SK-N-SH treated with all-trans-retinoic acid at 6 μM for 48 hours (cell line): ENCODE measurements around the gene MTFP1.

Source experiments
- ARNTL ChIP-seq: fragments of 450-650 bp; formaldehyde crosslinking; IDR thresholded peaks from 2 replicates; pipeline ENCODE4 v1.5.0; 2020; ENCODE audit warnings: low read depth, mild to moderate bottlenecking, moderate library complexity, borderline replicate concordance
- BACH2 ChIP-seq: fragments of 250-450 bp; sonication (Bioruptor Pico); IDR thresholded peaks from 2 replicates; pipeline ENCODE4 v1.9.0; 2021; ENCODE audit warnings: mild to moderate bottlenecking, borderline replicate concordance
- CREB5 ChIP-seq: fragments of 250-450 bp; sonication (Bioruptor Pico); IDR thresholded peaks from 2 replicates; pipeline ENCODE4 v1.5.1; 2020; ENCODE audit warnings: low read depth, mild to moderate bottlenecking, moderate library complexity
- CSDC2 ChIP-seq: fragments of 250-450 bp; sonication (Bioruptor Pico); IDR thresholded peaks from 2 replicates; pipeline ENCODE4 v1.5.0; 2020; ENCODE audit warnings: mild to moderate bottlenecking, moderate library complexity
- GLIS3 ChIP-seq: fragments of 250-450 bp; sonication (Bioruptor Pico); IDR thresholded peaks from 2 replicates; pipeline ENCODE4 v1.5.0; 2020; ENCODE audit warnings: mild to moderate bottlenecking, moderate library complexity
- PATZ1 ChIP-seq: fragments of 250-450 bp; sonication (Bioruptor Pico); IDR thresholded peaks from 2 replicates; pipeline ENCODE4 v1.8.0; 2020; ENCODE audit warnings: mild to moderate bottlenecking, moderate library complexity, borderline replicate concordance
- POU6F1 ChIP-seq: fragments of 250-450 bp; sonication (Bioruptor Pico); IDR thresholded peaks from 2 replicates; pipeline ENCODE4 v1.8.0; 2021; ENCODE audit warnings: low read depth, mild to moderate bottlenecking, moderate library complexity, borderline replicate concordance
- RARB ChIP-seq: fragments of 250-450 bp; sonication (Bioruptor Pico); IDR thresholded peaks from 2 replicates; pipeline ENCODE4 v1.8.0; 2021; ENCODE audit warnings: mild to moderate bottlenecking, moderate library complexity
- TOX ChIP-seq: fragments of 250-450 bp; sonication (Bioruptor Pico); IDR thresholded peaks from 2 replicates; pipeline ENCODE4 v1.8.0; 2021; ENCODE audit warnings: mild to moderate bottlenecking, moderate library complexity, borderline replicate concordance
- TSHZ2 ChIP-seq: fragments of 250-450 bp; sonication (Bioruptor Pico); IDR thresholded peaks from 2 replicates; pipeline ENCODE4 v1.5.0; 2020; ENCODE audit warnings: mild to moderate bottlenecking, moderate library complexity
- ZFP3 ChIP-seq: fragments of 250-450 bp; sonication (Bioruptor Pico); IDR thresholded peaks from 2 replicates; pipeline ENCODE4 v1.5.0; 2020; ENCODE audit warnings: mild to moderate bottlenecking, moderate library complexity
- ZNF565 ChIP-seq: fragments of 450-650 bp; formaldehyde crosslinking; conservative IDR thresholded peaks from 2 replicates; pipeline ENCODE4 v1.5.0; 2020; ENCODE audit warnings: low read depth, mild to moderate bottlenecking, moderate library complexity
- ZNF70 ChIP-seq: fragments of 450-650 bp; formaldehyde crosslinking; IDR thresholded peaks from 2 replicates; pipeline ENCODE4 v1.5.0; 2020; ENCODE audit warnings: mild to moderate bottlenecking, moderate library complexity
- ZNF8 ChIP-seq: fragments of 450-650 bp; formaldehyde crosslinking; IDR thresholded peaks from 2 replicates; pipeline ENCODE4 v1.5.0; 2020; ENCODE audit warnings: mild to moderate bottlenecking, moderate library complexity

- no peak for TF ChIP-seq BACH2 (CRISPR knock-in tag)
- TF ChIP-seq RARB (CRISPR knock-in tag): no peak
- no peak for TF ChIP-seq CREB5 (CRISPR knock-in tag)
- TF ChIP-seq PATZ1 (CRISPR knock-in tag): no peak
- TF ChIP-seq TOX (CRISPR knock-in tag): no peak
- TF ChIP-seq ZFP3 (CRISPR knock-in tag): no peak
- TF ChIP-seq TSHZ2 (CRISPR knock-in tag): no peak
- TF ChIP-seq GLIS3 (CRISPR knock-in tag): no peak
- no peak for TF ChIP-seq ARNTL (CRISPR knock-in tag)
- TF ChIP-seq ZNF565 (CRISPR knock-in tag): no peak
- no peak for TF ChIP-seq ZNF8 (CRISPR knock-in tag)
- no peak for TF ChIP-seq ZNF70
- no peak for TF ChIP-seq CSDC2
- TF ChIP-seq POU6F1: no peak
Observed at GRCh38 chr22:30393322-30393680, 32.3 kb upstream of the MTFP1 start.
